K562 (cell line): Measurements from ENCODE around the gene NRARP. TPM values are rescaled to one million over a fixed set of nuclear protein-coding genes. Genes with fewer than 3 reads are reported as not detected.

Source experiments
- ATAC-seq: fragments of 200-7000 bp; cut with Tn5 transposase; 3 replicates; pipeline ENCODE4 v1.9.1; 2020; ENCODE audit warnings: moderate library complexity
- BruUV-seq: library from RNA; stranded (reverse); fragments of 400-500 nt; replicated peaks from 2 replicates; lab custom pipeline; 2021; lab: Mats Ljungman, UMichigan
- CTCF ChIA-PET: fragments of 300-600 bp; formaldehyde crosslinking; extraction: SDS; loops from one replicate; lab custom pipeline; 2021; ENCODE audit warnings: low intra/inter-chr PET ratio; lab: Yijun Ruan, JAX
- POLR2A ChIA-PET: fragments of 300-600, 350-650 bp; sonication (Branson Sonifier 250); formaldehyde crosslinking; extraction: SDS; loops from one replicate; lab custom pipeline; 2021; ENCODE audit warnings: antibody characterized with exemption, inconsistent platforms; lab: Yijun Ruan, JAX
- DNase-seq, 4 experiments: peaks; one replicate each; pipeline versions ENCODE4 v3.0.0 to v3.0.0-alpha.2; 2011 to 2018; ENCODE audit warnings: low spot score in 3 of 4, mixed read lengths in 3 of 4; ENCODE audit errors: extremely low read depth in 1 of 4
- FAIRE-seq: peaks from 2 replicates; lab custom pipeline; 2011; peaks lifted over from hg19 to GRCh38; lab: Jason Lieb, UNC
- H2AFZ ChIP-seq: 2 replicates; pipeline ENCODE4 v1.6.0; 2011; ENCODE audit warnings: low read depth, low read length, control low read depth, inconsistent platforms
- H3K27ac ChIP-seq: fragments of 200-600 bp; 3 replicates; pipeline ENCODE4 v1.8.0; 2011; ENCODE audit warnings: low read depth, mild to moderate bottlenecking, control low read depth, inconsistent platforms, low read length, moderate library complexity, mixed read lengths; ENCODE audit errors: extremely low read depth
- H3K27me3 ChIP-seq, 2 experiments: fragments of 300-600 bp in 1 of 2; 2 replicates in 1 of 2; 3 replicates in 1 of 2; pipeline versions ENCODE4 v1.6.0 to v1.8.0; 2011; ENCODE audit warnings: inconsistent platforms in 2 of 2, low read length in 2 of 2, mild to moderate bottlenecking in 1 of 2, mixed read lengths in 1 of 2, moderate library complexity in 1 of 2; ENCODE audit not compliant: control insufficient read depth in 2 of 2, insufficient read depth in 2 of 2
- H3K36me3 ChIP-seq: fragments of 300-600 bp; 3 replicates; pipeline ENCODE4 v1.8.0; 2011; ENCODE audit warnings: mild to moderate bottlenecking, low read length, inconsistent platforms; ENCODE audit not compliant: control insufficient read depth, insufficient read depth
- H3K4me1 ChIP-seq, 2 experiments: fragments of 200-600 bp in 1 of 2; replicated peaks in 1 of 2; 2 replicates in 1 of 2; 3 replicates in 1 of 2; pipeline versions ENCODE4 v1.5.1 to v1.8.0; 2011; ENCODE audit warnings: inconsistent platforms in 2 of 2, low read length in 2 of 2, mild to moderate bottlenecking in 1 of 2, mixed read lengths in 1 of 2, moderate library complexity in 1 of 2; ENCODE audit not compliant: control insufficient read depth in 2 of 2, insufficient read depth in 2 of 2
- H3K4me2 ChIP-seq: 2 replicates; pipeline ENCODE4 v1.6.1; 2011; ENCODE audit warnings: low read length, control low read depth, inconsistent platforms, mixed read lengths; ENCODE audit not compliant: insufficient read depth
- H3K4me3 ChIP-seq: fragments of 200-600 bp; sonication (generic), shearing (Covaris generic); 2 replicates; pipeline ENCODE4 v1.5.1; 2016; ENCODE audit warnings: control low read depth, inconsistent platforms
- H3K79me2 ChIP-seq: fragments of 200-600 bp; 3 replicates; pipeline ENCODE4 v1.8.0; 2011; ENCODE audit warnings: low read length, inconsistent platforms; ENCODE audit not compliant: control insufficient read depth, insufficient read depth
- H3K9ac ChIP-seq, 2 experiments: 2 replicates each; pipeline versions ENCODE4 v1.6.0 to v1.6.1; 2011; ENCODE audit warnings: low read depth in 2 of 2, low read length in 2 of 2, control low read depth in 1 of 2, inconsistent platforms in 1 of 2, mild to moderate bottlenecking in 1 of 2, mixed read lengths in 1 of 2; ENCODE audit not compliant: insufficient read depth in 1 of 2
- H3K9me1 ChIP-seq: one replicate; pipeline ENCODE4 v1.6.0; 2011; ENCODE audit warnings: inconsistent platforms, mild to moderate bottlenecking, low read length, moderate library complexity; ENCODE audit not compliant: control insufficient read depth, insufficient read depth
- H3K9me3 ChIP-seq: replicated peaks from 2 replicates; pipeline ENCODE4 v1.5.1; 2011; ENCODE audit warnings: low read depth, low read length, inconsistent platforms; ENCODE audit not compliant: control insufficient read depth, insufficient read depth
- H4K20me1 ChIP-seq: replicated peaks from 2 replicates; pipeline ENCODE4 v1.6.1; 2011; ENCODE audit warnings: low read length, inconsistent platforms, mixed read lengths; ENCODE audit not compliant: control insufficient read depth, insufficient read depth
- DMBX1 ChIP-seq: fragments of 250-450 bp; sonication (Bioruptor Pico); IDR thresholded peaks from 2 replicates; pipeline ENCODE4 v1.8.0; 2022; ENCODE audit warnings: inconsistent platforms, mild to moderate bottlenecking, moderate library complexity, borderline replicate concordance
- LARP7 ChIP-seq: fragments of 450-650 bp; IDR thresholded peaks from 2 replicates; pipeline ENCODE4 v1.6.1; 2016
- MCM3 ChIP-seq: fragments of 450-650 bp; IDR thresholded peaks from 2 replicates; pipeline ENCODE4 v1.6.1; 2016
- MEF2D ChIP-seq: conservative IDR thresholded peaks from 2 replicates; pipeline ENCODE4 v1.6.1; 2016; ENCODE audit warnings: low read depth, missing genetic modification characterization, missing compliant biosample characterization
- RAD21 ChIP-seq, 2 experiments: fragments of 250-450 bp in 1 of 2; fragments of 450-650 bp in 1 of 2; sonication (Bioruptor Pico) in 1 of 2; formaldehyde crosslinking in 1 of 2; IDR thresholded peaks in 1 of 2; conservative IDR thresholded peaks in 1 of 2; 2 replicates each; pipeline versions ENCODE4 v1.4.0 to v1.8.0; 2020 to 2022; ENCODE audit warnings: mild to moderate bottlenecking in 2 of 2, moderate library complexity in 1 of 2
- RAD51 ChIP-seq: fragments of 450-650 bp; IDR thresholded peaks from 2 replicates; pipeline ENCODE4 v1.7.1; 2016; ENCODE audit warnings: low read depth, mild to moderate bottlenecking, borderline replicate concordance
- RBFOX2 ChIP-seq: fragments of 200-400 bp; formaldehyde crosslinking; IDR thresholded peaks from 2 replicates; pipeline ENCODE4 v1.6.1; 2017; ENCODE audit warnings: low read depth, mild to moderate bottlenecking, low read length, moderate library complexity
- RFX1 ChIP-seq: fragments of 450-650 bp; IDR thresholded peaks from 2 replicates; pipeline ENCODE4 v1.6.1; 2016; ENCODE audit warnings: mild to moderate bottlenecking, moderate library complexity
- RNF2 ChIP-seq: sonication (generic); IDR thresholded peaks from 2 replicates; pipeline ENCODE4 v1.6.1; 2016
- SIX5 ChIP-seq, 2 experiments: IDR thresholded peaks; 2 replicates each; pipeline ENCODE4 v1.6.1; 2011; ENCODE audit warnings: low read length in 2 of 2, borderline replicate concordance in 1 of 2, low read depth in 1 of 2, mild to moderate bottlenecking in 1 of 2, moderate library complexity in 1 of 2; ENCODE audit not compliant: insufficient read depth in 1 of 2
- TFE3 ChIP-seq: fragments of 450-650 bp; formaldehyde crosslinking; IDR thresholded peaks from 2 replicates; pipeline ENCODE4 v1.4.0; 2020; ENCODE audit warnings: mild to moderate bottlenecking, mixed read lengths
- ZNF253 ChIP-seq: fragments of 250-450 bp; sonication (Bioruptor Pico); conservative IDR thresholded peaks from 2 replicates; pipeline ENCODE4 v1.6.1; 2021; ENCODE audit warnings: mild to moderate bottlenecking
- ZNF512 ChIP-seq: IDR thresholded peaks from 2 replicates; pipeline ENCODE4 v1.6.1; 2016; ENCODE audit warnings: missing genetic modification characterization, missing compliant biosample characterization
- ZNF740 ChIP-seq, 3 experiments: fragments of 200-800 bp in 1 of 3; sonication (Bioruptor generic) in 1 of 3; sonication (generic) in 1 of 3; formaldehyde crosslinking in 1 of 3; IDR thresholded peaks; 2 replicates each; pipeline versions ENCODE4 v1.6.1 to v1.8.0; 2016 to 2022; ENCODE audit warnings: mild to moderate bottlenecking in 2 of 3, missing compliant biosample characterization in 2 of 3, missing genetic modification characterization in 2 of 3, missing genetic modification reagents in 1 of 3
- whole genome bisulfite sequencing: fragments of 100-300 bp; shearing (Covaris generic); methylation state at CpG from one replicate; pipeline ENCODE4 v1.1.6; 2016; ENCODE audit warnings: low coverage, mixed read lengths; ENCODE audit not compliant: insufficient coverage; ENCODE audit errors: missing lambda C conversion rate; 5-methylcytosine and 5-hydroxymethylcytosine counted together
- in situ Hi-C: fragments of 300-500 bp; cut with MboI; formaldehyde crosslinking; loops from 4 replicates; pipeline ENCODE4 v1.15.0; 2018; ENCODE audit warnings: inconsistent platforms, mixed read lengths
- intact Hi-C: fragments of 100-400 bp; cut with micrococcal nuclease; formaldehyde crosslinking; loops from 2 replicates; pipeline ENCODE4 v1.14.2; 2022
- polyA plus RNA-seq, 8 experiments: library from polyadenylated mRNA; depleted of rRNA in 4 of 8; stranded (reverse) in 5 of 8; unstranded in 3 of 8; fragments of >200 nt; fragmentation: Nextera tagmentation in 2 of 8; fragmentation: Illumina TruSeq in 1 of 8; extraction: Ambion mirVana in 2 of 8; extraction: Trizol in 1 of 8; gene quantifications; 2 replicates each; pipeline versions ENCODE4 v1.2.1 to v1.2.3, GENCODE V29; 2011 to 2014; ENCODE audit warnings: inconsistent platforms in 1 of 8, missing spikeins in 1 of 8
- total RNA-seq, 7 experiments: library from RNA; depleted of rRNA in 6 of 7; stranded (reverse); fragments of >200 nt in 6 of 7; fragmentation: Illumina TruSeq in 2 of 7; extraction: Trizol in 2 of 7; gene quantifications; 2 replicates each; pipeline versions ENCODE4 v1.2.1 to v1.2.3, GENCODE V29; 2011 to 2021; ENCODE audit warnings: low replicate concordance in 1 of 7

Gene NRARP
- total and polyA plus RNA-seq, 9 of the 15 experiments (the other 6 are each of a cell fraction or from before 2014, with no cell fraction given), result 2.0 to 24.5 (median 7.2) TPM; not detected in 2

- Histone ChIP-seq H3K36me3 (peaks cover 81% of the 10 kb centered on the region), H3K9me1 (no peaks in the 10 kb centered on the region), H3K27me3 (no peaks in the 10 kb centered on the region), H2AFZ (0 out of 2 replicates have a peak overlapping the region, but pooled peaks have one; percentile 70), H3K27ac (peak overlapping the region; percentile 71), H3K4me1 (peaks cover 20 to 72% of the 10 kb centered on the region in 2 experiments), H3K9ac (peak overlapping the region; percentile 54 to 85), H4K20me1 (no peaks in the 10 kb centered on the region), H3K4me3 (no peak overlapping the region), H3K79me2 (peaks cover 10% of the 10 kb centered on the region; the same call in 2 of the 3 replicates), H3K4me2 (peak overlapping the region; percentile 62), H3K9me3 (no peaks in the 10 kb centered on the region)
- FAIRE-seq, result peak; percentile 61
- intact Hi-C loops, result no loop called here
- ATAC-seq, result no peak
- CTCF ChIA-PET, result no interaction called here
- in situ Hi-C loops, result no loop called here
- WGBS, result 64% methylated on average over 16 of the region's 17 CpGs
- no peak for DNase-seq
- POLR2A ChIA-PET, result interaction anchor here (0.9 to 4.2 kb wide), 2 partner anchors 8 to 28 kb away, joined by 3 to 23 read pairs; partner anchors contain the start of genes TOR4A and TUBB4B
- BruUV-seq, result no TSS peak
- TF ChIP-seq LARP7 (no peak), ZNF740 (CRISPR knock-in tag; IDR thresholded peaks at IDR 0.05) (no peak), ZNF740 (tag; IDR thresholded peaks at IDR 0.05) (no peak), MCM3 (no peak), DMBX1 (0 out of 2 replicates have a peak, but pooled peaks have one; percentile 18), RNF2 (no peak), TFE3 (CRISPR knock-in tag) (peak; percentile 83), SIX5 (IDR thresholded peaks at IDR 0.05; ENCODE audit: borderline replicate concordance in 1 of 2, insufficient read depth in 1 of 2, low read depth in 1 of 2, low read length in 2 of 2) (no peak), MEF2D (peak; percentile 26; the same call in 1 of the 2 replicates), RAD51 (peak; percentile 26; the same call in 1 of the 2 replicates), ZNF512 (no peak), RBFOX2 (0 out of 2 replicates have a peak, but pooled peaks have one; percentile 24), ZNF253 (no peak), RFX1 (no peak), RAD21 (CRISPR knock-in tag; conservative IDR thresholded peaks at IDR 0.05 in 1 of 2, IDR thresholded peaks at IDR 0.05 in 1 of 2) (no peak)
Observed at GRCh38 chr9:137269231-137269772, 32.8 kb downstream of the NRARP start.
